Natural killer cell (primary cell): ENCODE results near the gene RNASEH2B. TPM values are rescaled to one million over a fixed set of nuclear protein-coding genes. Genes with fewer than 3 reads are reported as not detected.

ENCODE experiments used
- ATAC-seq, 3 donors: fragments of 150-1000 bp in 2 of 3; fragments of 200-7000 bp in 1 of 3; cut with Tn5 transposase; 1 replicate in 1 of 3; 2 replicates in 2 of 3; pipeline ENCODE4 v1.10.0; 2021; ENCODE audit warnings: mild to moderate bottlenecking in 2 of 3, moderate library complexity in 2 of 3
- DNase-seq, 2 donors: peaks; one replicate each; pipeline versions ENCODE4 v3.0.0 to v3.0.0-alpha.2; 2013 to 2021; ENCODE audit warnings: mixed read lengths in 1 of 2
- H3K27ac ChIP-seq: one replicate; pipeline ENCODE4 v1.5.1; 2013; ENCODE audit warnings: mild to moderate bottlenecking, low read length
- H3K27me3 ChIP-seq: one replicate; pipeline ENCODE4 v1.6.1; 2013; ENCODE audit warnings: low read length; ENCODE audit not compliant: control insufficient read depth, insufficient read depth
- H3K36me3 ChIP-seq: one replicate; pipeline ENCODE4 v1.6.1; 2013; ENCODE audit warnings: low read length; ENCODE audit not compliant: control insufficient read depth, insufficient read depth
- H3K4me1 ChIP-seq: one replicate; pipeline ENCODE4 v1.6.1; 2013; ENCODE audit warnings: low read length; ENCODE audit not compliant: control insufficient read depth, insufficient read depth
- H3K4me3 ChIP-seq: one replicate; pipeline ENCODE4 v1.5.1; 2013; ENCODE audit warnings: low read length
- H3K9me3 ChIP-seq: one replicate; pipeline ENCODE4 v1.6.1; 2013; ENCODE audit warnings: low read length; ENCODE audit not compliant: control insufficient read depth, insufficient read depth
- H3K27ac Mint-ChIP-seq, 2 donors: one replicate each; pipeline ENCODE4 v1.8.0; 2022; ENCODE audit warnings: mild to moderate bottlenecking in 2 of 2, mixed read lengths in 2 of 2, moderate library complexity in 1 of 2
- H3K27me3 Mint-ChIP-seq, 2 donors: one replicate each; pipeline ENCODE4 v1.8.0; 2022; ENCODE audit warnings: low read depth in 2 of 2, mixed read lengths in 2 of 2
- H3K36me3 Mint-ChIP-seq: one replicate; pipeline ENCODE4 v1.8.0; 2022; ENCODE audit warnings: mixed read lengths
- H3K4me1 Mint-ChIP-seq, 2 donors: one replicate each; pipeline ENCODE4 v1.8.0; 2022; ENCODE audit warnings: mixed read lengths in 2 of 2
- H3K4me3 Mint-ChIP-seq: one replicate; pipeline ENCODE4 v1.8.0; 2022; ENCODE audit warnings: mild to moderate bottlenecking, moderate library complexity, mixed read lengths
- H3K9me3 Mint-ChIP-seq, 2 donors: one replicate each; pipeline ENCODE4 v1.8.0; 2022; ENCODE audit warnings: mixed read lengths in 2 of 2
- CTCF ChIP-seq: fragments of 200-600 bp; IDR thresholded peaks from one replicate; pipeline ENCODE4 v1.8.0; 2022; ENCODE audit warnings: antibody characterized with exemption
- WGBS: methylation state at CpG from one replicate; pipeline ENCODE4 v1.1.7; 2013; ENCODE audit warnings: missing lambda C conversion rate; ENCODE audit not compliant: insufficient coverage; 5-methylcytosine and 5-hydroxymethylcytosine counted together
- intact Hi-C: fragments of 100-400 bp; cut with micrococcal nuclease; formaldehyde crosslinking; loops from one replicate; pipeline ENCODE4 v1.14.2; 2022
- total RNA-seq, 4 donors: library from RNA; stranded (reverse); fragments of 120-200 nt in 1 of 4; gene quantifications; one replicate each; pipeline versions ENCODE4 v1.2.3 to v1.2.4, GENCODE V29; 2013 to 2022

Gene RNASEH2B
- total RNA-seq, 3 donors from 2014 or later (not counting 1 experiment from before 2014, with no cell fraction given): 57.9 to 68.7 (median 64.8) TPM

- no peak overlapping the region for H3K4me3 ChIP-seq
- Mint-ChIP-seq H3K36me3 (peaks cover 33% of the 10 kb centered on the region), H3K27ac (no peak overlapping the region), H3K4me1 (no peaks in the 10 kb centered on the region), H3K4me3 (no peak overlapping the region), H3K9me3 (no peaks in the 10 kb centered on the region), H3K27me3 (no peaks in the 10 kb centered on the region)
- H3K9me3 ChIP-seq: no peaks in the 10 kb centered on the region
- H3K27ac ChIP-seq: no peak overlapping the region
- intact Hi-C loops: no loop called here
- 95% methylated on average over 1 of the region's 3 CpGs for WGBS
- no peak for DNase-seq
- H3K4me1 ChIP-seq: no peaks in the 10 kb centered on the region
- H3K36me3 ChIP-seq: peaks cover 47% of the 10 kb centered on the region
- no peaks in the 10 kb centered on the region for H3K27me3 ChIP-seq
- no peak for TF ChIP-seq CTCF
- no peak for ATAC-seq
These were observed 41.8 kb downstream of the RNASEH2B start for GRCh38 chr13:50951366-50951765.

GRCh38 chr13:50955241-50955640 is 45.6 kb downstream of the RNASEH2B start:
- Mint-ChIP-seq H3K4me3 (no peak overlapping the region), H3K9me3 (no peaks in the 10 kb centered on the region), H3K27me3 (no peaks in the 10 kb centered on the region), H3K4me1 (peaks cover 6 to 8% of the 10 kb centered on the region in 2 donors), H3K27ac (no peak overlapping the region), H3K36me3 (peaks cover 20% of the 10 kb centered on the region)
- Histone ChIP-seq H3K36me3 (peaks cover 24% of the 10 kb centered on the region), H3K4me1 (no peaks in the 10 kb centered on the region), H3K4me3 (no peak overlapping the region), H3K27ac (no peak overlapping the region), H3K9me3 (no peaks in the 10 kb centered on the region), H3K27me3 (no peaks in the 10 kb centered on the region)
- ATAC-seq (no peak), DNase-seq (no peak)
- intact Hi-C loops: no loop called here
- TF ChIP-seq CTCF: no peak
- 97% methylated on average over 4 of the region's 4 CpGs for WGBS

GRCh38 chr13:50955798-50956197 is 46.2 kb downstream of the RNASEH2B start:
- H3K9me3 ChIP-seq: no peaks in the 10 kb centered on the region
- Mint-ChIP-seq H3K36me3 (peaks cover 14% of the 10 kb centered on the region), H3K27ac (no peak overlapping the region), H3K27me3 (no peaks in the 10 kb centered on the region), H3K4me1 (peaks cover 6 to 8% of the 10 kb centered on the region in 2 donors), H3K9me3 (no peaks in the 10 kb centered on the region), H3K4me3 (no peak overlapping the region)
- DNase-seq (no peak), ATAC-seq (no peak)
- 100% methylated on average over 1 of the region's 1 CpG for WGBS
- TF ChIP-seq CTCF: no peak
- no peak overlapping the region for H3K27ac ChIP-seq
- intact Hi-C loops: no loop called here
- no peaks in the 10 kb centered on the region for H3K27me3 ChIP-seq
- no peak overlapping the region for H3K4me3 ChIP-seq
- H3K4me1 ChIP-seq: no peaks in the 10 kb centered on the region
- H3K36me3 ChIP-seq: peaks cover 27% of the 10 kb centered on the region

- H3K9me3 Mint-ChIP-seq: no peaks in the 10 kb centered on the region
- intact Hi-C loops: no loop called here
- 67% methylated on average over 2 of the region's 2 CpGs for WGBS
- no peak for DNase-seq
- Histone ChIP-seq H3K9me3 (no peaks in the 10 kb centered on the region), H3K27me3 (no peaks in the 10 kb centered on the region), H3K36me3 (peaks cover 30% of the 10 kb centered on the region), H3K27ac (no peak overlapping the region), H3K4me3 (no peak overlapping the region), H3K4me1 (no peaks in the 10 kb centered on the region)
- no peak overlapping the region for H3K4me3 Mint-ChIP-seq
- H3K27me3 Mint-ChIP-seq: no peaks in the 10 kb centered on the region
- no peak for TF ChIP-seq CTCF
- peaks cover 7% of the 10 kb centered on the region for H3K36me3 Mint-ChIP-seq
- H3K27ac Mint-ChIP-seq: no peak overlapping the region
- no peak for ATAC-seq
- H3K4me1 Mint-ChIP-seq: peaks cover 6 to 8% of the 10 kb centered on the region in 2 donors
These were observed 48.0 kb downstream of the RNASEH2B start for GRCh38 chr13:50957620-50958019.
